Measurements from ENCODE around the gene SEM1.

Gene SEM1

GRCh38 chr7:96675548-96675947 is 34.1 kb downstream of the SEM1 start:
- Histone ChIP-seq H3K36me3 (replicated peaks) (no peaks in the 10 kb centered on the region), H3K27me3 (replicated peaks) (no peaks in the 10 kb centered on the region), H3K4me3 (ENCODE audit: low read depth, low read length) (no peak overlapping the region), H3K27ac (no peak overlapping the region)
- in situ Hi-C loops (cut with HindIII; ENCODE audit: low pct_ligation_motif_present, low sequenced_read_pairs): no loop called here
- no peak for TF ChIP-seq CTCF (IDR thresholded peaks at IDR 0.05; ENCODE audit: low read depth, low read length, missing control alignments)
- no peak for DNase-seq

GRCh38 chr7:96674565-96674964 is 35.1 kb downstream of the SEM1 start:
- no peak for DNase-seq
- no peak overlapping the region for H3K27ac ChIP-seq
- H3K27me3 ChIP-seq (replicated peaks): no peaks in the 10 kb centered on the region
- TF ChIP-seq CTCF (IDR thresholded peaks at IDR 0.05; ENCODE audit: low read depth, low read length, missing control alignments): no peak
- in situ Hi-C loops (cut with HindIII; ENCODE audit: low pct_ligation_motif_present, low sequenced_read_pairs): no loop called here
- no peaks in the 10 kb centered on the region for H3K36me3 ChIP-seq (replicated peaks)
- no peak overlapping the region for H3K4me3 ChIP-seq (ENCODE audit: low read depth, low read length)

- in situ Hi-C loops (cut with HindIII; ENCODE audit: low pct_ligation_motif_present, low sequenced_read_pairs): no loop called here
- Histone ChIP-seq H3K27ac (no peak overlapping the region), H3K27me3 (replicated peaks) (no peaks in the 10 kb centered on the region), H3K36me3 (replicated peaks) (no peaks in the 10 kb centered on the region), H3K4me3 (ENCODE audit: low read depth, low read length) (no peak overlapping the region)
- DNase-seq: no peak
- TF ChIP-seq CTCF (IDR thresholded peaks at IDR 0.05; ENCODE audit: low read depth, low read length, missing control alignments): no peak
Observed at GRCh38 chr7:96671854-96672253, 37.8 kb downstream of the SEM1 start.

GRCh38 chr7:96670338-96671289 is 39.0 kb downstream of the SEM1 start:
- Histone ChIP-seq H3K27ac (no peak overlapping the region), H3K27me3 (replicated peaks) (no peaks in the 10 kb centered on the region), H3K36me3 (replicated peaks) (no peaks in the 10 kb centered on the region), H3K4me3 (ENCODE audit: low read depth, low read length) (no peak overlapping the region)
- DNase-seq: no peak
- in situ Hi-C loops (cut with HindIII; ENCODE audit: low pct_ligation_motif_present, low sequenced_read_pairs): no loop called here
- no peak for TF ChIP-seq CTCF (IDR thresholded peaks at IDR 0.05; ENCODE audit: low read depth, low read length, missing control alignments)

- in situ Hi-C loops (cut with HindIII; ENCODE audit: low pct_ligation_motif_present, low sequenced_read_pairs): no loop called here
- H3K27ac ChIP-seq: no peak overlapping the region
Observed at GRCh38 chr7:96669812-96670211, 39.8 kb downstream of the SEM1 start.

More at GRCh38 chr7:96669812-96670211, 39.8 kb downstream of the SEM1 start:
- Histone ChIP-seq H3K27me3 (replicated peaks) (no peaks in the 10 kb centered on the region), H3K4me3 (ENCODE audit: low read depth, low read length) (no peak overlapping the region), H3K36me3 (replicated peaks) (no peaks in the 10 kb centered on the region)
- TF ChIP-seq CTCF (IDR thresholded peaks at IDR 0.05; ENCODE audit: low read depth, low read length, missing control alignments): no peak
- DNase-seq: no peak
